ENCODE measurements around the gene RTL10.

The RTL10 gene

GRCh38 chr22:19882446-19883381 is 28.0 kb upstream of the RTL10 start:
- ChIA-PET CTCF (interaction anchor here (1.0 to 2.4 kb wide), 4 partner anchors 8 to 152 kb away, joined by 4 to 14 read pairs (median 6); no protein-coding TSS in a partner anchor), POLR2A (interaction anchor here (2.4 kb wide), 1 partner anchor 27 kb away, joined by 7 read pairs; no protein-coding TSS in a partner anchor)
- TF ChIP-seq IKZF3 (tag by site-specific recombination; IDR thresholded peaks at IDR 0.05) = no peak
- no peak for TF ChIP-seq ZNF132 (tag by site-specific recombination; IDR thresholded peaks at IDR 0.05; ENCODE audit: borderline replicate concordance)
- no peak for TF ChIP-seq ZNF654 (tag by site-specific recombination; IDR thresholded peaks at IDR 0.05; ENCODE audit: low read depth)
- no peak for TF ChIP-seq ZNF155 (tag by site-specific recombination; IDR thresholded peaks at IDR 0.05)
- no peak for TF ChIP-seq ZNF510 (tag by site-specific recombination; IDR thresholded peaks at IDR 0.05; ENCODE audit: insufficient replicate concordance)
- no peak for TF ChIP-seq ZNF501 (tag by site-specific recombination; IDR thresholded peaks at IDR 0.05)
- no peak for TF ChIP-seq ZXDB (tag by site-specific recombination; IDR thresholded peaks at IDR 0.05)
- Histone ChIP-seq H3K36me3 (ENCODE audit: control insufficient read depth in 2 of 2, insufficient read depth in 1 of 2, low read length in 2 of 2) (no peaks in the 10 kb centered on the region), H3K4me1 (ENCODE audit: control insufficient read depth, insufficient read depth, low read length) (peaks cover 8% of the 10 kb centered on the region), H3K9me3 (ENCODE audit: control insufficient read depth, insufficient read depth, low read depth, low read length) (no peaks in the 10 kb centered on the region), H3K4me3 (ENCODE audit: low read depth, low read length) (no peak overlapping the region), H3K27ac (ENCODE audit: extremely low read depth, low read depth, low read length) (no peak overlapping the region)

- Histone ChIP-seq H3K9me3 (ENCODE audit: control insufficient read depth, insufficient read depth, low read depth, low read length) (no peaks in the 10 kb centered on the region), H3K36me3 (ENCODE audit: control insufficient read depth in 2 of 2, insufficient read depth in 1 of 2, low read length in 2 of 2) (no peaks in the 10 kb centered on the region), H3K4me1 (ENCODE audit: control insufficient read depth, insufficient read depth, low read length) (peaks cover 13% of the 10 kb centered on the region), H3K4me3 (ENCODE audit: low read depth, low read length) (no peak overlapping the region), H3K27ac (ENCODE audit: extremely low read depth, low read depth, low read length) (no peak overlapping the region)
- ChIA-PET POLR2A (interaction anchor here (0.6 to 2.4 kb wide), 8 partner anchors 10 to 233 kb away, joined by 3 to 8 read pairs (median 4); partner anchors contain the start of genes GNB1L and RTL10), CTCF (interaction anchor here (0.5 to 2.4 kb wide), 8 partner anchors 11 to 1865 kb away, joined by 3 to 14 read pairs (median 5); no protein-coding TSS in a partner anchor)
- TF ChIP-seq ZNF449 (tag by site-specific recombination; IDR thresholded peaks at IDR 0.05) (no peak), KLF10 (tag by site-specific recombination; IDR thresholded peaks at IDR 0.05) (peak; percentile 75), ZNF670 (tag by site-specific recombination; IDR thresholded peaks at IDR 0.05; ENCODE audit: low read depth) (no peak), SALL2 (tag by site-specific recombination; IDR thresholded peaks at IDR 0.05; ENCODE audit: borderline replicate concordance) (no peak), KLF1 (tag by site-specific recombination; IDR thresholded peaks at IDR 0.05) (peak; percentile 79), ZBTB21 (tag by site-specific recombination; IDR thresholded peaks at IDR 0.05) (no peak), SP3 (tag by site-specific recombination; IDR thresholded peaks at IDR 0.05) (no peak), ZNF174 (tag by site-specific recombination; IDR thresholded peaks at IDR 0.05) (no peak), ZNF596 (tag by site-specific recombination; IDR thresholded peaks at IDR 0.05) (no peak), ZNF837 (tag by site-specific recombination; IDR thresholded peaks at IDR 0.05) (no peak), PRDM6 (tag by site-specific recombination; IDR thresholded peaks at IDR 0.05) (no peak), ZNF391 (tag by site-specific recombination; IDR thresholded peaks at IDR 0.05; ENCODE audit: borderline replicate concordance, low read depth) (no peak), TCF7L2 (IDR thresholded peaks at IDR 0.05; ENCODE audit: borderline replicate concordance, low read depth, low read length) (no peak), ZXDB (tag by site-specific recombination; IDR thresholded peaks at IDR 0.05) (0 out of 2 replicates have a peak, but pooled peaks have one; percentile 14), ZNF549 (tag by site-specific recombination; IDR thresholded peaks at IDR 0.05) (no peak), ZSCAN4 (tag by site-specific recombination; IDR thresholded peaks at IDR 0.05) (no peak), EGR2 (tag by site-specific recombination; IDR thresholded peaks at IDR 0.05; ENCODE audit: low read depth) (peak; percentile 83), ZNF664 (tag by site-specific recombination; IDR thresholded peaks at IDR 0.05) (peak; percentile 99), ZNF677 (tag by site-specific recombination; IDR thresholded peaks at IDR 0.05) (no peak), HOXA7 (CRISPR knock-in tag; IDR thresholded peaks at IDR 0.05; ENCODE audit: borderline replicate concordance) (no peak), ZNF2 (tag by site-specific recombination; IDR thresholded peaks at IDR 0.05) (no peak), ZNF629 (tag by site-specific recombination; IDR thresholded peaks at IDR 0.05) (peak; percentile 65), ZNF341 (tag by site-specific recombination; IDR thresholded peaks at IDR 0.05; ENCODE audit: low read depth) (peak; percentile 95)
Measured at GRCh38 chr22:19880786-19881569, 26.3 kb upstream of the RTL10 start.
